ENCODE data around the gene PRPF8.

Gene PRPF8

GRCh38 chr17:1626333-1626732, 58.3 kb downstream of the PRPF8 start:
- Histone ChIP-seq H3K4me2 (ENCODE audit: low read depth, low read length, poor library complexity, severe bottlenecking) (peak overlapping the region; percentile 86), H3K9ac (ENCODE audit: low read depth, low read length, poor library complexity, severe bottlenecking) (peak overlapping the region; percentile 80), H2AFZ (ENCODE audit: low read length) (0 out of 2 replicates have a peak overlapping the region, but pooled peaks have one; percentile 58), H3F3A (ENCODE audit: low read depth) (peaks cover 3% of the 10 kb centered on the region; the same call in 1 of the 2 replicates), H3K27me3 (ENCODE audit: insufficient read depth, low read length, poor library complexity, severe bottlenecking) (no peaks in the 10 kb centered on the region), H3K9me2 (replicated peaks; ENCODE audit: low read depth, low read length) (no peaks in the 10 kb centered on the region), H3K9me3 (ENCODE audit: insufficient read depth, low read depth, low read length) (no peaks in the 10 kb centered on the region), H3K36me3 (ENCODE audit: insufficient read depth, low read length) (no peaks in the 10 kb centered on the region), H4K20me1 (ENCODE audit: insufficient read depth, low read length, poor library complexity, severe bottlenecking) (no peaks in the 10 kb centered on the region), H3K79me2 (ENCODE audit: insufficient read depth, low read length) (peaks cover 45% of the 10 kb centered on the region; the same call in 1 of the 2 replicates), H3K4me3 (ENCODE audit: low read length, poor library complexity, severe bottlenecking) (peak overlapping the region; percentile 98), H3K4me1 (ENCODE audit: insufficient read depth, low read length, poor library complexity, severe bottlenecking) (peaks cover 40% of the 10 kb centered on the region)
- no peak for TF ChIP-seq EZH2phosphoT487 (IDR thresholded peaks at IDR 0.05; ENCODE audit: borderline replicate concordance)
- no peak for TF ChIP-seq CTCF (conservative IDR thresholded peaks at IDR 0.05; ENCODE audit: low read length)

GRCh38 chr17:1625581-1625980, 59.1 kb downstream of the PRPF8 start:
- Histone ChIP-seq H3K4me2 (ENCODE audit: low read depth, low read length, poor library complexity, severe bottlenecking) (peak overlapping the region; percentile 86), H3K4me1 (ENCODE audit: insufficient read depth, low read length, poor library complexity, severe bottlenecking) (peaks cover 40% of the 10 kb centered on the region), H3K79me2 (ENCODE audit: insufficient read depth, low read length) (peaks cover 52% of the 10 kb centered on the region; the same call in 1 of the 2 replicates), H2AFZ (ENCODE audit: low read length) (no peak overlapping the region), H3K9me3 (ENCODE audit: insufficient read depth, low read depth, low read length) (no peaks in the 10 kb centered on the region), H3F3A (ENCODE audit: low read depth) (peaks cover 3% of the 10 kb centered on the region; the same call in 1 of the 2 replicates), H3K36me3 (ENCODE audit: insufficient read depth, low read length) (no peaks in the 10 kb centered on the region), H3K9me2 (replicated peaks; ENCODE audit: low read depth, low read length) (no peaks in the 10 kb centered on the region), H3K9ac (ENCODE audit: low read depth, low read length, poor library complexity, severe bottlenecking) (peak overlapping the region; percentile 80), H3K27me3 (ENCODE audit: insufficient read depth, low read length, poor library complexity, severe bottlenecking) (no peaks in the 10 kb centered on the region), H4K20me1 (ENCODE audit: insufficient read depth, low read length, poor library complexity, severe bottlenecking) (no peaks in the 10 kb centered on the region), H3K4me3 (ENCODE audit: low read length, poor library complexity, severe bottlenecking) (peak overlapping the region; percentile 98)
- TF ChIP-seq EZH2phosphoT487 (IDR thresholded peaks at IDR 0.05; ENCODE audit: borderline replicate concordance) (no peak), CTCF (conservative IDR thresholded peaks at IDR 0.05; ENCODE audit: low read length) (no peak)

GRCh38 chr17:1625053-1625452, 59.6 kb downstream of the PRPF8 start:
- Histone ChIP-seq H3K4me1 (ENCODE audit: insufficient read depth, low read length, poor library complexity, severe bottlenecking) (peaks cover 40% of the 10 kb centered on the region), H3K4me2 (ENCODE audit: low read depth, low read length, poor library complexity, severe bottlenecking) (peak overlapping the region; percentile 86), H2AFZ (ENCODE audit: low read length) (no peak overlapping the region), H3K4me3 (ENCODE audit: low read length, poor library complexity, severe bottlenecking) (peak overlapping the region; percentile 98), H3K9ac (ENCODE audit: low read depth, low read length, poor library complexity, severe bottlenecking) (peak overlapping the region; percentile 80), H3K9me3 (ENCODE audit: insufficient read depth, low read depth, low read length) (no peaks in the 10 kb centered on the region), H3K36me3 (ENCODE audit: insufficient read depth, low read length) (no peaks in the 10 kb centered on the region), H4K20me1 (ENCODE audit: insufficient read depth, low read length, poor library complexity, severe bottlenecking) (no peaks in the 10 kb centered on the region), H3F3A (ENCODE audit: low read depth) (peaks cover 3% of the 10 kb centered on the region; the same call in 1 of the 2 replicates), H3K27me3 (ENCODE audit: insufficient read depth, low read length, poor library complexity, severe bottlenecking) (no peaks in the 10 kb centered on the region), H3K9me2 (replicated peaks; ENCODE audit: low read depth, low read length) (no peaks in the 10 kb centered on the region), H3K79me2 (ENCODE audit: insufficient read depth, low read length) (peaks cover 53% of the 10 kb centered on the region; the same call in 1 of the 2 replicates)
- TF ChIP-seq EZH2phosphoT487 (IDR thresholded peaks at IDR 0.05; ENCODE audit: borderline replicate concordance), result no peak
- no peak for TF ChIP-seq CTCF (conservative IDR thresholded peaks at IDR 0.05; ENCODE audit: low read length)

Measured in Loucy (cell line).